ENCODE data around the gene CRTC1.
A peak's percentile ranks its signal among the peaks of the same experiment; 100 is the strongest.

CRTC1 gene

DNA sequence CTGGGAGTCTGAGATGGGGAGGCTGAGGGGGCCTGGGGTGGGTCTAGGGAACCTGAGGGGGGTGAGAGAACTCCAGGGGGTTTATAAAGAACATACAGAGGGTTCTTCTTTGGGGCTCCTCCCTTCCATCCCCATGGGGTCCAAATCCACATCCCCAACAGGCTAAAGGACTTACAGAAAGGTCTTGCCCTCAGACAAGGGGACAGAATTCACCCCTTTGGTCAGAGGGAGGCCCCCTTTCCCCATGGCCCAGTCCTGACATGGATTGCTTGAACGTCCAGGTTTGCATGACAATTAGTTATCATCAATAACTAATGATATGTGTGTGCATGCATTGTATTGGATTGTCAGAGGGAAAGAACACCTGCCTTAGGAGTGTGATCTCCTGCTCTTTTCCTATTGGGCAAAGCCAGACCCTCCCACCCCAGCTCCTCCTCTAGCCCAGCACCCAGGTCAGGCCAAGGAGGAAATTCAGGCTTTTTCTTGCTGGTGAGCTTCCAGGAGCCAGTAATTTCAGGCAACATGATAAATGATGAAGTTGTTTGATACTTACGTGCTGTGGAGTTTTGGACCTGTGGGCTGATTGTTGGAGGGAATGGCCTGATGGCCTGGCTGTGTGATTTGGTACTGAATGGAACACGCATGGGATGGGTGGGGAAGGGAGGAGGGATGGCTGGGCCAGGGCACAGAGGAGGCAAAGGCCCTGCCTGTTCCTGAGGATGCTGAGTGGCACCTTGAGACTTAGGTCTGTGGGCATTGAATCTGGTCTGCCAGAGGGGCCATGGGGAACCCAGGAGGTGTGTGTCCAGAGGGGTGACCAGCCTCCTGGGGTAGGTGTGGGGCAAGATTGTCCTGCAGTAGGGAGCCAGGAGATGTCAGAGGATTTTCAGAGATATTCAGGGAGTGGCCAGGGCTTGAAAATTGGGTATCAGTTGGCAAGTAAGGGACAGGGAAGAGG, 45.5 kb upstream of the CRTC1 start:
- TF ChIP-seq, protein P1, sequence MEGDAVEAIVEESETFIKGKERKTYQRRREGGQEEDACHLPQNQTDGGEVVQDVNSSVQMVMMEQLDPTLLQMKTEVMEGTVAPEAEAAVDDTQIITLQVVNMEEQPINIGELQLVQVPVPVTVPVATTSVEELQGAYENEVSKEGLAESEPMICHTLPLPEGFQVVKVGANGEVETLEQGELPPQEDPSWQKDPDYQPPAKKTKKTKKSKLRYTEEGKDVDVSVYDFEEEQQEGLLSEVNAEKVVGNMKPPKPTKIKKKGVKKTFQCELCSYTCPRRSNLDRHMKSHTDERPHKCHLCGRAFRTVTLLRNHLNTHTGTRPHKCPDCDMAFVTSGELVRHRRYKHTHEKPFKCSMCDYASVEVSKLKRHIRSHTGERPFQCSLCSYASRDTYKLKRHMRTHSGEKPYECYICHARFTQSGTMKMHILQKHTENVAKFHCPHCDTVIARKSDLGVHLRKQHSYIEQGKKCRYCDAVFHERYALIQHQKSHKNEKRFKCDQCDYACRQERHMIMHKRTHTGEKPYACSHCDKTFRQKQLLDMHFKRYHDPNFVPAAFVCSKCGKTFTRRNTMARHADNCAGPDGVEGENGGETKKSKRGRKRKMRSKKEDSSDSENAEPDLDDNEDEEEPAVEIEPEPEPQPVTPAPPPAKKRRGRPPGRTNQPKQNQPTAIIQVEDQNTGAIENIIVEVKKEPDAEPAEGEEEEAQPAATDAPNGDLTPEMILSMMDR (IDR thresholded peaks at IDR 0.05), result no peak
- no peak for TF ChIP-seq ZFX (IDR thresholded peaks at IDR 0.05; ENCODE audit: borderline replicate concordance)
- H3K27ac ChIP-seq, result peak overlapping the region; percentile 74

DNA sequence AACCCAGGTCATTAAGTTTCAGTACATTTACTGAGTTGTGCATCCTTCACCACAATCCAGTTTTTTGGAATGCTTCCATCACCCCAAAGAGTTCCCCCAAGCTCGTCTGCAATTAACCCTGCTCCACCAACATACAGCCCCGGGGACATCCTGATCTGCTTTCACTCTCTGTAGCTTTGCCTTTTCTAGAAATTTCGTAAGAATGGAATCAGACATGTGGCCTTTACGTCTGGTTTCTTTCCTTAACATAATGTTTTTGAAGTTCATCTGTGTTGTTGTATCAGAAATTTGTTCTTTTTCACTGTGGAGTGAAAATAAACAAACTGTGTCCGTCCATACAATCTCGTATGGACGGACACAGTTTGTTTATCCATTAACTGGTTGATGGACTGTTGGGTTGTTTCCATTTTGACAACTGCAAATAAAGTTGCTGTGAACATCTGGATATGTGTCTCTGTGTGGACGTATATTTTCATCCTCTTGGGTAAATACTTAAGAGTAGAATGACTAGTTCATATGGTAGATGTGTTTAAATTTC, 43.7 kb upstream of the CRTC1 start:
- no peak overlapping the region for H3K27ac ChIP-seq
- TF ChIP-seq ZFX (IDR thresholded peaks at IDR 0.05; ENCODE audit: borderline replicate concordance), result no peak
- TF ChIP-seq, protein P1 (IDR thresholded peaks at IDR 0.05), result no peak

DNA sequence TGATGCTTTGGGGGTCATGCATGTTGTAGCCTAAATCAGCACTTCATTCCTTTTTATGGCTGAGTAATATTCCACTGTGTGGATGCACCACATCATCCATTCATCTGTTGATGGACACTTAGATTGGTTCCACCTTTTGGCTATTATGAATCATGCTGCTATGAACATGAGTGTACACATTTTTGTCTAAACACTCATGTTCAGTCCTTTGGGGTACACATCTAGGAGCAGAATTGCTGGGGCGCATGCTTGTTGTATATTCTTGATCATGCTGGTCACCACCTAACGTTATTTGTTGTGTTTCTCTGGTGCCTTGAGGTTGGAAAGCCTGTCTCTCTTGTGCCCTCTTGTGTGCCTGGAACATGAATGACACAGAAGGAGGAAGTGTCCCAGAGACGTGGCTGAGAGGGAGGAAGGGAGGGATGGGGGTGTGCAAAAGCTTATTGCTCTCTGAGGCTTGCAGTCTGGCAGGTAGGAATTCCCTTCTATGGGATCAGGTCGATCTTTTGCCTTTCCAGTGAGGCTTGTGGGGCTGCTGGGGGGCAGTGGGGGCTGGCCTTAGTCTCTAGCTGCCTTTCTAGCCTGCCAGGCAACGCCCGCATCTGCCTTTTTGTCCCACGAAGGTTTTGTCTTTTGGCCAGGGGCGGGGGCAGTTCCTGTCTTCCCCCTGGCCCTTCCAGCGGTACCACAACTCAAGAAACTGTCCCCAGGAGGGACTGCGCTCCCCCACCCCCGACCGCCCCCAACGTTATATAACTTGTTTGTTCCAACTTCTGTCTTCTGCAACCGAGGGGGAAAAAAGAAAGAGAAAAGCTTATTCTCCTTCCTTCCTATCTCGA, 39.1 kb upstream of the CRTC1 start:
- H3K27ac ChIP-seq, result no peak overlapping the region
- TF ChIP-seq, protein P1 (IDR thresholded peaks at IDR 0.05), result no peak; the same call in 1 of the 2 replicates
- TF ChIP-seq ZFX (IDR thresholded peaks at IDR 0.05; ENCODE audit: borderline replicate concordance), result no peak

DNA sequence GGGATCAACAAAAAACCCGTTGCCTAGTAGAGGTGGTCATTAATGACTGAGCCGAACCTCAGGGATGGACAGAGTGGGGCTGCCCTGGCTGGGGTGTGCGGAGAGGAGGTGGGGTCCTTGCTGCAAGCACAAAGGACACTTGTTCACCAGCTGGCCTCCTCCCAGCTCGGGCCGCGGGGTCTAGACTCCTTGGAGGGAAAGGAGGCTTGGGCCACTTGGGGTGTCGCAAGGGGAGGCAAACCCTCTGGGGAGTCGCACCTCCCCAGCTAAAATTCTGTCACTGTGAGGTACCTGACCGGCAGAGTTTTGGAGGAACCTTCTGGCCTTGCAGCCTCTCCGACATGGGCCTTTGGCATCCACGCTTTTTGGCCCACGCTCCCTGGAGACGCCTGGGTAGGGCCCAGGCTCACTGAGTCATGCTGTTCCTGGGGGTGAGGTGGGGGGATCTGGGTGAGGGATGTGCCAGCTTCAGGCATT, 38.4 kb upstream of the CRTC1 start:
- no peak overlapping the region for H3K27ac ChIP-seq
- TF ChIP-seq, protein P1 (IDR thresholded peaks at IDR 0.05), result no peak
- TF ChIP-seq ZFX (IDR thresholded peaks at IDR 0.05; ENCODE audit: borderline replicate concordance), result no peak

DNA sequence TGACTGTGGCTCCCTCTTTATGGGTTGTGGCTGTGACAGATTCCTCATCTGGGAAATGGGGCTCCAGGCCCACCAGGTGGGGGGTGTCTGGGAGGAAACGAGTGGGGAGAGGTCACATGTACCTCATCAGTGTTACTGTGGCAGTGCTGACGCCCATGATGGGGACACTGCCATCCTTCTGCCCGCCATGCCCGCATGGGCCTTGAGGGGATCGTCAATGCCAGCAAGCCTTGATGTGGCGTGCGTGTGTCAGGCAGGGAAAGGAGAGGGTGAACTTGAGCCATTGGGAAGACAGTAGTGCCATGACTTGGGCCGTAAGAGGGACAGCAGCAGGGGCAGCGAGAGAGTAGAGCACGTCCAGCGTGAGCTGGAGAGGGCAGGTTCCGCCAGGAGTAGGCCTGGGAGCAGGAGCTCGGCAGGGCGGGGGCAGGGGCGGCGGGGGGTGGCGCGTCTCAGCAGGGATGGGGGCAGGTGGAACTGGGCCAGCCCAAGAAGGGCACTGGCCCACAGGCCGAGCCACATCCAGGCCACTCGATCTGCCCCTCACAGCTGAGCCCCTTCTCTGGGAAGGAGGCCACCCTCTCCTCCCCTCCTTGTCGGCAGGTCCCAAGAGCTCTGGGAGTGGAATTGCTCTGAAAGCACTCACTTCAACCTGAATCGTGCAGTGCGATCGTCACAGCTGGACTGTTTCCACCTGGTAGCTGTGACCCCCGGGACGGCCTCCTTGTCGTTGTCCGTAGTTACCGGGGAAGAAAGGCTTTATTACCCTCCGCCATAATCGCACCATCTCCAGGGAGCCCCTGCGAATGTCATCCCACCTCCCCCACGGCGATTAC, 36.7 kb upstream of the CRTC1 start:
- no peak overlapping the region for H3K27ac ChIP-seq
- no peak for TF ChIP-seq ZFX (IDR thresholded peaks at IDR 0.05; ENCODE audit: borderline replicate concordance)
- TF ChIP-seq, protein P1 (IDR thresholded peaks at IDR 0.05), result no peak

DNA sequence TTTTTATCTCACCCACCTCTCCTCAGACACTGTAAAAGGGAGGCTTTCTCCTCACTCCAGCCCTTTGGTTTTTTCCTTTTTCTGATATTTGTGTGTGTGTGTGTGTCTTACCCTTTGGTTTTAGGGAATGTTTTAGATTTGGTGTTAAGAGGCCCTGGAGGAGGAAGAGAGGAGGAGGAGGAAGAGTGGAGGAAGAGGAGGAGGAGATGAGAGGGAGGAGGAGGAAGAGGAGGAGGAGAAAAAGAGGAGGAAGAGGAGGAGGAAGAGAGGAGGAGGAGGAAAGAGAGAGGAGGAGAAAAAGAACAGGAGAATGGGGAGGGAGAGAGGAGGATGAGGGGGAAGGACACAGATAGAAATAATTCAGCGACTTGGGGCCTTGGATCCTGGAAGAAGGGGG, 36.1 kb upstream of the CRTC1 start:
- no peak overlapping the region for H3K27ac ChIP-seq
- TF ChIP-seq, protein P1 (IDR thresholded peaks at IDR 0.05), result no peak
- TF ChIP-seq ZFX (IDR thresholded peaks at IDR 0.05; ENCODE audit: borderline replicate concordance), result no peak
